GM18517 (cell line): ENCODE results near the gene SMIM21.

Experiments
- ATAC-seq: cut with Tn5 transposase; IDR thresholded peaks from one replicate; pipeline ENCODE4 v1.9.1; 2021; ENCODE audit warnings: mild to moderate bottlenecking, moderate library complexity; ENCODE audit not compliant: unreplicated experiment

SMIM21 gene

DNA sequence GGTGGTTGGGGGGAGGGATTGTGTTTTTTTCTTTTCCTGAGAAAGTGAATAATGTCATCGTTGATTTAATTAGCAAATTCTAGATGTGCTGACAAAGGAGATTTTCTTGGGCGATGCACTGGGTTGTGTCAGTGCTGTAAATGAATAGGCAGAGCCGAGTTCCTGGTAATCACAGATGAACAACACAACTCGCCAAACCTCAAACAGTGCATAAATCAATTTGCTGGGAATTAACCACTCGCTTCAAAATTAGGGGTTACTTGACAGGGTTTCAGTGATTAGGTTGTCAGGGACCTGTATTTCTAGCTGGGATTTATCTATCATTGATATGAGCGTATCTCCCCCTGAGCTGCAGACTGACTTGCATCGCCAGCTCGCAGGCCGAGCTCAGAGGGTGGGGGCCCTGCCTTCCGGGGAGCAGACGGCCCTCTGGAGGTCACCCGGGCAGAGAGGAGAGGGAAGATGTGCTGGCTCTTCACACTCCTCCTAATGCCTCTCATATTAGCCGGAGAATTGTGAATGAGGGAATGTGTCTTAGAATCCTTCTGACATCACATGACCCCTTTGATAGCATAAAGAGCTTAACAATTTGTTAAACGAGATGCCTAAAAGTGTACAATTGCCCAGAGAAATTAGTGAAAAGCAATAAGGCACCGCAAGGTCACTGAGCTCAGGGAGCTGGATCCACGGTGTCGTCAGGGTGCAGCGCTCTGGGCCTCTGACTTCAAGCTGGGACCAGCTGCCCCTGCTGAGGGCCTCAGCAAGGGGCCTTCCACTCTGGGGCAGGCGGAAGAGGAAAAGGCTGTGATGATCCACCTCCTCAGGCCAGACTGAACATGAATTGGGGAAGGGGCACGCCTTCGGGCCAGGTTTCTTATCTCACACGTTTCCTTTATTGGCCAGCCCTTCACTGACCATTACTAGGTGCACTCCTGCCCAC lies 48.9 kb downstream of the SMIM21 start:
- no peak for ATAC-seq

DNA sequence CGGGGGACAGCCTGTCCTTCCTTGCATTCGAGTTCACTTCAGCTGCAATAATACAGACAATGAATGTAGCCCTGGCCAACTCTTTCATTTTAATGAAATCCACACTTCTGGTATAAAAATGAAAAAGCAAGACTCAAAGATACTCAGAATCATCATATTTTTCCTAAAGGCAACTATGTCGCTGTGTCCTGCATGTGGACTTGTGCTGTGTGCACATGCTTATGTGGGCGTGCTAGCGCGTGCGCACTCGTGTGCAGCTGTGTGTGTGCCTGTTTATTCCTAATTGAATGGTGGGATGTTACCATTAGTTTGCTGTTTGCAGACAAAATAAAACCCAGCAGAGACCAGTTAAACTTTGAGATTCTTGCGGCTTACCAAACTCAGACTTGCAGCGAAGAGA lies 49.6 kb downstream of the SMIM21 start:
- ATAC-seq, result no peak

DNA sequence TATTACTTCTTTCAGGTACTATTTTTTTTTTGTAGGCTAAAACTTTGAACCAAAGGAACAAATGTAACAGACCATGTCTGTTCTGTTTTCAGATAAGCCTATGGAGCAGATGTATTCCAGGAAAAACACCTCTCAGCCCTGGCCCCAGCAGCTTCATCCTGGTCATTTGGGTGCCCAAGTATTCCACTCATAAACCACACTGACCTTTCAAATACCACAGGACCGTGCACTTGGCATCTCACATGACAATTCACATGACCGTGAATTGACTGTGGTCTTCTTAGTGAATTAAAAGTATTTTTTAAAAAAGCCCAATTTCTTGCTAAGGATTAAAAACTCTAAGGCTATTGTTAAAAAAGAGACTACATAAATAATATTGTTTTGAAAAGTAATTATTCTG lies 50.2 kb downstream of the SMIM21 start:
- no peak for ATAC-seq

DNA sequence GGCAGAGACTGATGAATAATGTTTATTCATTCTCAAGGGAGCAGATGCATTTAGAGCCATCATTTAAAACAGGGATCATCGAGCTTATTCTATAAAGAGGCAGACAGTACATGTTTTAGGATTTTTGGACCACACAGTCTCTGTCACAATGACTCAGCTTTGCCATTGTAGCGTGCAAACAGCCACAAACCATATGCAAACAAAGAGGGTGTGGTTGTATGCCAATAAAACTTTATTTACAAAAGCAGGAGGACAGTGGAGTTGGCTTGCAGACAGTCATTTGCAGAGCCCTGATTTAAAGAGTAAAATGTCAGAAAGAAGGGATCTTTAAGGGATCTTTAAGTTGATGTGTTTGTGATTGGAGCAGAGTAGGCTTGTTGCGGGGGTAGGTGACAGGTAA lies 51.5 kb downstream of the SMIM21 start:
- ATAC-seq, result no peak

DNA sequence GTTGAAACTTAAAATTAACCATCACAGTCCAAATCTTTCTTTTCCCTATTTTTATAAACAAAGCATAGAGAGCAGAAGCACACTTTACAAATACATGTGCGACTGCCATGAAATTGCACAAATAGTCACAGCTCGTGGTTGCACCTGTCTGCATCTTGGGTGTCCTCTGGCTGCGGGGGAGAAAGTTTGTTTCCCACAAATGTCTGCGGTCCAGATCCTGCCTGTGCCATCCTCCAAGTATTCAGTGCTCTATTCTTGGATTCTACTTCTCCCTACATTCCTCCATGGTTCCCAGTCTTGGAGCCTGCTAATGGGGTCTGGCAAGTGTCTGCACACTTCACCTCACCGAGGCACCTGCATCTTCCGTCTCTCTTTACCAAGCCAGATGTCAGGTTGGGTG lies 52.2 kb downstream of the SMIM21 start:
- ATAC-seq, result no peak

DNA sequence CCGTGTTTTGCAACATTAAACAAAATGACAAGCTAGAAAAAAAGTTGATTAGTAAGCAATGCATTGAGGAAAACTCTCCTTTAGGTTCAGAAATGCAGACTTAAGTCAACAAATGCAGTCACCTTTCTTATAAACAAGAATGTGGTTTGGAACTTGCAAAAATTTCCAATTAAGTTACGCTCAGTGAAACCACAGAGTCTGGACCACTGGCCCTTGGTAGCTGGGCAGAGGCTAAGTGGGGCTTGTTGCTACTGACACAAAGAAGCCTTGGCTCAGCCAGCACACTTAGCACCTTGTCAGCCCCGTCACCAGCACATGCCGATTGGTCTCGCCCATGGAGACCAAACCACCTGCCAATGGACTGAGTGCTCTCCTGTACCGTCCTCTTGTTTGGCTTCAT lies 53.0 kb downstream of the SMIM21 start:
- ATAC-seq, result no peak

DNA sequence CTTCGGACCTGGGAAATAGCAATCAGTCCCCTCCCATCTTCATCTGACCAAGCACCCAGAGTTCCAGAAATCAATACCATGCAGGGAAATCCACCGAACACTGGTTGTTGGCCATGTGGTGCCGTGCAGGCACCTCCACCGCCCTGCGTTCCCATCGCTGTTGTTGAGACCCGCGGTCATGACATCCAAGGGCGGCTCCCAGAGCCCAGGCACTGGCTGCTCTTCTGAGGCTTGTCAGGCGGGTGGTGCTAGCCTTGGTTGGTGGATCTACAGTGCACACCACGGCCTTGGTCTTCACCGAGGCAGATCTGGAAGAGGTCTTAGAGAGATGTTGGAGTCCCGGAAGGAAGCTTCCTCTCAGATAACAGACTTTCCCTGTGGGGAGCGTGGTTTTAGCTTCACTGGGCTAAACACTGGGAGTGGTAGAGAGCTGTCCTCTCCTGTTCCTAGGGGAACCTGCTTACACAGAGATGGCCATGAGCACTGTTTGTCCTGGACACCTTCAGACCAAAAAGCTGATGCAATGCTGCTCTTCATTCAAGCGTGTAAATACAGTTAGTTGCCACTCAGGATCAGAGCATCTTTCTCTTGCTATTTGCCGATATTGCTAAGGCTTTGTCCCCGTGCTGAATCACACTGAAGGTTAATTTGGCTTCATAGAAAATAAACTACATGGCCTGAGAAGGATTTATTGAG lies 58.3 kb downstream of the SMIM21 start:
- no peak for ATAC-seq

DNA sequence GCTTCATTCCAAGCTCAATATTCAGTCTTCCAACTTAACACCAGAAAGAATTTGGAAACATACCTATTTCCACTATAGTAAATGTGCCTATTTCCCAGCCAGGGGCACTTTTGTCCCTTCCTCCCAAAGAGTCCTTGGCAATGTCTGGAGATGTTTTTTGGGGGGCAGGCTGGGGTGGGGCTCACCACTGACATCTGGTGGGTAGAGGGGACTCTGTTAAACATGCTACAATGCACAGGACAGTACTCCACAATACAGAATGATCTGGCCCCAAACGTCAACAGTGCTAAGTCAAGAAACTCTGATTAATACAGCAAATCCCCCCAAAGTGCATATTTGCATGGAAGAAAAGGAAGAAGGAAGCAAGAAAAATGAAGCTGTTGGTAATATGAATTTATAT lies 61.7 kb downstream of the SMIM21 start:
- ATAC-seq, result no peak

DNA sequence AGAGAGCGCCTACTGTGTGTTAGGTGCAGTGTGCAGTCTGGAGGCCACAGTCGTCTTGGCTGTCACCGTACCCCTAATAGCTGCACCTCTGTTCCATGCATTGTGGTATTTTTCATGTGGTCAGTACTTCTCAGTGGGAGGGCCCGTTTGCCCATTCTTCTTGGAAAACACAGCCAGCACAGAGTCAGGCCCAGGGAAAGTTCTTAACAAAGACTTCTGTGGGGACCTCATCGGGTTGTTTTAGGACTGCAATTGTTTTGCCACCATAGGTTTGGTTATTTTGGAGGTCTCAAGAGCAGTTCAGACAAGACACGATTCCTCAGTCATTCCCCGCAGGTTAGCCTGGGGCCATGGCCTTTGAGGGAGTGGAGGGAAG lies 62.3 kb downstream of the SMIM21 start:
- ATAC-seq, result no peak

DNA sequence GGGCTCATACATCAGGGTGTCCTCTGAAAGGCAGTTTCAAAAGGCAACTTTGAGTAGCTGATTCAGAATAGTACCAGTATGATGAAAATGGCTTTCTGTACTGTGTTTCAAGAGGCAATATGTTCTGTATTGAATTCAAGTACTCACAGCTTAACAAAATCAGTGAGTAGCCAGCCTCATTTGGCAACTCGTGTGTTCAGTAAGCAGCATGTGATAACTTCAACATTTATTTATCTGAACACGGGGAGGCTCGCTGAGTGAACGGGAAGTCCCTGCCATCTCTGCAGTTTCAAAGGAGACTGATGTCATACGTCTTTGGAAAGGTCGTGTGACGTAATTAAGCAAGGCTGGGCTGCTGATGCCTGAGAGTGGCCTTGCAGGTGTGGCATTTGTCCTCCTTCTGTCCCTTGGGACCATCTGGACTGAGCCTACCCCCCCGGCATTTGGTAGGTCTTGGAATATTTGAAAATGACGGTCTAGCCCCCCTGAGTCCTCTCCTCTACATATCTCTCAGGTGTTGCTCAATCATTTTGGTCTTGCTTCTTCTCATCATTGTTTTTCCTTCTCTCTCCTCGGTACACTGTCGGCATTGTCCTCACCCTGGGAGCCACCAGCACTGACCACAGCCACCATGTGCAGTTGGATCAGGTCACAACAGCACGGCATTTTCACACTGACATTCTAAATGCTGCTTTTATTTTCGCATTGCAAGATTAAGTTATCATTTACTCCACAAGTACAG lies 62.8 kb downstream of the SMIM21 start:
- ATAC-seq, result no peak

DNA sequence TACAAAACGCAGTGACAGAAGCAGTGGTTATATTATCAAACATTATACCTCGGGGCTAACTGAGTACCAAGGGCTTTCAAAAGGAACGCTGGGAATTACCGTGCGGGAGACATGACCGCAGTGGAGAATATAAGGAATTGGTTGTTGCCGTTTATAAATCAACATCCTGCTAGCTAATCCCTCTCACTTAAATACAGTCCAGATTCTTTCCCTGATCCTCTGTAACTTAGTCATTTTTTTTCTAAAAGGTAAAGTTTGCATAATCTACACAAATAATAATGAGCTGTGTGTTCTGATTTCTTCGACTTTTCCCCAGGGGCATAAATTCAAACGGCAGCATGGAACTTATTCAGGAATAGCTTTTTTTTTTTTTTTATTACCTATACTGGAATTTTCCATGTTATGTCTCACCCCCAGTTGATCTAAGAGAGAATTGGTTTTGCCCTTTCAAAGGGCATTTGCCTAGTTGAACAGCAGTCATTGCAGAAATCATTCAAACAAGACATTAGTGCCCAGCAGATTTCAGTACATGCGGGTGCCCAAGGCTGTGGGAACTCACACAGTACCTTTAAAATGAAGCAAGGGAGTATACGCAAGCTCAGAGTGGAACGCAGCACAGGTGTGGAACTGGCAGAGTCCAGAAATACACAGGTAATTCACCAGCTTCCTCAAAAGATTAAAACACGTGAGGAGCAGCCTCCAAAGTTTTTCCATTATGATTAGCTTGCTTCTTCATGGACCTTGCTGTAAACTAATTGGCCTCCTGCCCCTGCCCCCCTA lies 63.9 kb downstream of the SMIM21 start:
- ATAC-seq, result no peak

DNA sequence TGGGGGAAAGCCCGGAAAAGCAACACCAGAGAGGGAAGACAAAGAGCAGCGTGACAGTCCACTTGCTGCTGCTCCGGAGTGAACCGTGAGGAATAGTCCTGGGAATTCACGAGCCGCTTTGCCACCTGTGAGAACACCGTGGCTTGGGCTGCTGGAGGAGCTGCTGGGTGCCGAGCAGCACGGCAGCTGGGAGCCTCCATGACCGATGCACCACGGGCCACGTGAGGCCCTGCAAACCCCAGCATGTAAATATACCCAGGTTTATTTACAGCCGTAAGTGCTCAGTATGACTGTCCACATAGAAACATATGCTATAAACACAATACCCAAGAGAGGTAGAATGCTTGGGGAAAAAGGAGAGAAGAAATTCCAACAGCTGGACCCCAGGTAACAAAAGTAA lies 65.1 kb downstream of the SMIM21 start:
- no peak for ATAC-seq

DNA sequence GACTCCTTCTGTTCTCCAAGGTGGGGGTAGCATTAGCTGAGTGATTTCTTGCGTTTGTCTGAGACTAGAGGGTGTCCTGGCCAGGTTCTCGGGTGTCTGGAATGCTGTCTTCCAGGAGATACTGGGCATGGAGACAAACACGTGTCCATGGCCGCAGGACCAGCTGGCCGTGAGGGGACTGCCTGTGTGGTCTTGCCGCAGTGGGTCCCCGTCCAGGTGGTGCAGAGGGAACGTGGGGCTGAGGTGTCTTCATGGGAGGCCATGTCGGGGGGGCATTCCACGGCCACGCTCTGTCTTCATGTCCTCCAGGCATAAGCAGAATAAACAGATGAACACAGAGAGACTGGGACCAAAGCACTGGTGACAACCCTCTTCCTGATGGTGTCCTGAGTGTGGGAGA lies 66.6 kb downstream of the SMIM21 start:
- no peak for ATAC-seq

DNA sequence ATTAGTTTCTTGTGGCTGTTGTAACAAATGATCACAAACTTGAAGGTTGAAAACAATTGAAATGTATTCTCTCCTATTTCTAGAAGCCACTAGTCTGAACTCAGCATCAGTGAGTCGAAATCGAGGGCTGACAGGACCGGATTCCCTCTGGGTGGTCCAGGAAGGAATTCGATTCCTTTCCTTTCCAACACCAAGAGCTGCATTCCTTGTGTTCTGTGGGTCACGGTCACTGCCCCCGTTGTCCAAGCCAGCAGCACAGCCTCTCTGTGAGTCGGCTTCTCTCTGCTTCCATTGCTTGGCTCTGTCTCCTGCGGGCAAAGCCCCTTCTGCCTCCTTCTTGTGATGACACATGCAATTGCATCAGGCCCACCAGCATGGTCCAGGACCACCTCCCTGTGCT lies 67.3 kb downstream of the SMIM21 start:
- ATAC-seq, result no peak
